ENCODE data around the gene SCFD2. TPM values are rescaled to one million over a fixed set of nuclear protein-coding genes. Genes with fewer than 3 reads are reported as not detected.
"Not testable (repeated sequence)": the region's sequence is repeated elsewhere in the genome, so short reads cannot be mapped to it uniquely, and the experiment has no call there.

SCFD2 gene
- total and polyA plus RNA-seq, 10 of the 15 experiments (the other 5 are each of a cell fraction or from before 2014, with no cell fraction given): 4.8 to 37.6 (median 24.9) TPM

DNA sequence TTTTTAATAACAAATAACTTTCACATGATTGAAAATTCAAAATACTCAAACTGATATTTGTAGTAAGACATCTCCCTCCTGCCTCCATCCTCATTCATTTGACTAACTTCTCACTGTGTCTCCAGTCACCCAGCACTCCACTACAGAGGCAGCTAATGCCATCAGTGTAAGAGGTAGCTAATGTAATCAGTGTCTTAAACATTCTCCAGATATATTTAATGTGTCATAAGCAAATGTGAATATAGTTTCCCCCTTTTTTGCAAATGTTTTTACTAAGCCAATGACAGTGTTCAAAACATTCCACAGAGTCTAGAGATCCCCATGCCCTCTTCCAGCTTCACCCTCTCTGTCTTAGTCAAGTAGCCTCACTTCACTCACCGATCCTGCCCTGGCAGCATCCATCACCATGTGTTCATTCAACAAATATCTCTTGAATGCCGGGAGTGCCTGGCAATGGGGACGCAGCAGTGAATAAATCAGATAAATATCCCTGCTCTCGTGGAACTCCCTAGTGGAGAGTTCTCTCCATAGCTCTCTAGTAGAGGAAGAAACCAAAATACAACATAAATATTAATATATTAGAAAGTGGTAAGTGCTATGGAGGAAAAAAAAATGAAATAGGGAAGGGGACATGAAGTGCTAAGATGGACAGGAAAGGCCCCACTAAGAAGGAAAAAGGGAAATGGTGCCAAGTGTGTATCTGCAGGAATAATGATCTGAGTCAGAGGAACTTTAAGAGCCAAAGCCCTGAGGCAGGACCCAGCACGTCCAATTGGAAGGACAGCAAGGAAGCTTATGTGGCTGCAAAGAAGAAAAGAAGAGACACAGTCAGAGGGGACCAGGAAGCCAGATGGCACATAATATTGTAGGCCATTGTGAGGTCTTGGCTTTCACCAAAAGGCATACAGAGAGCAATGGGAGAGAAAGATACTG is 18.7 kb downstream of the SCFD2 start:
- ChIA-PET POLR2A (interaction anchor here (0.6 kb wide), 1 partner anchor 32 kb away, joined by 3 read pairs; no protein-coding TSS in a partner anchor), CTCF (interaction anchor here (0.6 kb wide), 1 partner anchor 170 kb away, joined by 4 read pairs; no protein-coding TSS in a partner anchor), SMC1A (ENCODE audit: uncharacterized antibody, unreplicated experiment) (no interaction called here), RAD21 (ENCODE audit: unreplicated experiment) (no interaction called here)
- no peak overlapping the region for H3K4me2 ChIP-seq (ENCODE audit: control insufficient read depth, insufficient read depth)
- H3K27ac ChIP-seq (ENCODE audit: control insufficient read depth, insufficient read depth): no peak overlapping the region
- no peaks in the 10 kb centered on the region for H3K79me2 ChIP-seq (ENCODE audit: control insufficient read depth, insufficient read depth, low read length)
- no peaks in the 10 kb centered on the region for H3K9me3 ChIP-seq (replicated peaks; ENCODE audit: control insufficient read depth, insufficient read depth, low read length)
- in situ Hi-C loops (cut with MboI): no loop called here
- H2AFZ ChIP-seq (ENCODE audit: control insufficient read depth, low read depth, low read length): no peak overlapping the region
- no peaks in the 10 kb centered on the region for H4K20me1 ChIP-seq (ENCODE audit: control insufficient read depth, insufficient read depth)
- no peaks in the 10 kb centered on the region for H3K27me3 ChIP-seq (replicated peaks in 1 of 2; ENCODE audit: control insufficient read depth in 2 of 2, insufficient read depth in 2 of 2, low read length in 1 of 2)
- 98% methylated on average over 5 of the region's 5 CpGs for WGBS (ENCODE audit: insufficient coverage, insufficient replicate concordance, low lambda C conversion rate, missing lambda C conversion rate)
- no peak overlapping the region for H3K9ac ChIP-seq (ENCODE audit: control insufficient read depth, insufficient read depth, low read length)
- TF ChIP-seq NFXL1 (IDR thresholded peaks at IDR 0.05; ENCODE audit: borderline replicate concordance) (no peak), SMARCA5 (IDR thresholded peaks at IDR 0.05) (no peak), ATF7 (IDR thresholded peaks at IDR 0.05; ENCODE audit: low read depth) (no peak), PAX8 (IDR thresholded peaks at IDR 0.05) (no peak), NBN (IDR thresholded peaks at IDR 0.05) (no peak), NR2C1 (IDR thresholded peaks at IDR 0.05) (no peak)
- peaks cover 0 to 3% of the 10 kb centered on the region in 2 experiments; a peak in 2 of 4 replicates for H3K36me3 ChIP-seq (ENCODE audit: control insufficient read depth in 2 of 2, insufficient read depth in 2 of 2, low read length in 1 of 2)
- intact Hi-C loops (cut with micrococcal nuclease; ENCODE audit: unreplicated experiment): no loop called here
- ATAC-seq (no peak), DNase-seq (ENCODE audit: low read depth, low spot score) (no peak), FAIRE-seq (no peak)
- no peaks in the 10 kb centered on the region for H3K4me1 ChIP-seq (ENCODE audit: control insufficient read depth, insufficient read depth, low read length)
- no TSS peak for BruUV-seq (replicated peaks)
- H3K4me3 ChIP-seq: no peak overlapping the region

DNA sequence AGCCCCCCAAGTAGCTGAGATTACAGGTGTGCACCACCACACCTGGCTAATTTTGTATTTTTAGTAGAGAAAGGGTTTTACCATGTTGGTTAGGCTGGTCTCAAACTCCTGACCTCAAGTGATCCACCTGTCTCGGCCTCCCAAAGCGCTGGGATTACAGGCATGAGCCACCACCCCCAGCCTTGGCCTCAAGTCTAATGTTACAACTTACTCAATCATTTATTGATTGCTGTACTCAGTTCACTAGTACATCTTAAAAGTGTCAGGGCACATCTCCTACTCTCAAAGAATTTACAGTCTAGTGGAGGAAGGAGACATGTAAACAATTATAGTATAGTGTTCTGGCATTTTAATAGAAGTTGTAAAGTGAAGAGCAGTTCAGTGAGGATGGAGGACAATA is 19.5 kb downstream of the SCFD2 start:
- 100% methylated on average over 2 of the region's 2 CpGs for WGBS (ENCODE audit: insufficient coverage, insufficient replicate concordance, low lambda C conversion rate, missing lambda C conversion rate)
- H3K4me3 ChIP-seq; CTCF ChIA-PET; H3K79me2 ChIP-seq (ENCODE audit: control insufficient read depth, insufficient read depth, low read length); H3K27ac ChIP-seq (ENCODE audit: control insufficient read depth, insufficient read depth); H3K9me3 ChIP-seq (replicated peaks; ENCODE audit: control insufficient read depth, insufficient read depth, low read length); H3K4me1 ChIP-seq (ENCODE audit: control insufficient read depth, insufficient read depth, low read length); BruUV-seq (replicated peaks); H4K20me1 ChIP-seq (ENCODE audit: control insufficient read depth, insufficient read depth); H2AFZ ChIP-seq (ENCODE audit: control insufficient read depth, low read depth, low read length); FAIRE-seq; H3K9ac ChIP-seq (ENCODE audit: control insufficient read depth, insufficient read depth, low read length); H3K36me3 ChIP-seq (ENCODE audit: control insufficient read depth in 2 of 2, insufficient read depth in 2 of 2, low read length in 1 of 2); DNase-seq (ENCODE audit: low read depth, low spot score); SMC1A ChIA-PET (ENCODE audit: uncharacterized antibody, unreplicated experiment); H3K4me2 ChIP-seq (ENCODE audit: control insufficient read depth, insufficient read depth); ATAC-seq; in situ Hi-C loops (cut with MboI); RAD21 ChIA-PET (ENCODE audit: unreplicated experiment); H3K27me3 ChIP-seq (replicated peaks in 1 of 2; ENCODE audit: control insufficient read depth in 2 of 2, insufficient read depth in 2 of 2, low read length in 1 of 2); intact Hi-C loops (cut with micrococcal nuclease; ENCODE audit: unreplicated experiment): not testable (repeated sequence)
- POLR2A ChIA-PET: interaction anchor here (0.6 kb wide), 1 partner anchor 32 kb away, joined by 3 read pairs; no protein-coding TSS in a partner anchor

- FAIRE-seq; POLR2A ChIA-PET; RAD21 ChIA-PET (ENCODE audit: unreplicated experiment); H3K79me2 ChIP-seq (ENCODE audit: control insufficient read depth, insufficient read depth, low read length); H3K4me1 ChIP-seq (ENCODE audit: control insufficient read depth, insufficient read depth, low read length); H3K9ac ChIP-seq (ENCODE audit: control insufficient read depth, insufficient read depth, low read length); BruUV-seq (replicated peaks); SMC1A ChIA-PET (ENCODE audit: uncharacterized antibody, unreplicated experiment); H3K36me3 ChIP-seq (ENCODE audit: control insufficient read depth in 2 of 2, insufficient read depth in 2 of 2, low read length in 1 of 2); H3K4me3 ChIP-seq; H3K9me3 ChIP-seq (replicated peaks; ENCODE audit: control insufficient read depth, insufficient read depth, low read length); H2AFZ ChIP-seq (ENCODE audit: control insufficient read depth, low read depth, low read length); H4K20me1 ChIP-seq (ENCODE audit: control insufficient read depth, insufficient read depth); ATAC-seq; intact Hi-C loops (cut with micrococcal nuclease; ENCODE audit: unreplicated experiment); H3K27ac ChIP-seq (ENCODE audit: control insufficient read depth, insufficient read depth); H3K4me2 ChIP-seq (ENCODE audit: control insufficient read depth, insufficient read depth); DNase-seq (ENCODE audit: low read depth, low spot score); H3K27me3 ChIP-seq (replicated peaks in 1 of 2; ENCODE audit: control insufficient read depth in 2 of 2, insufficient read depth in 2 of 2, low read length in 1 of 2); in situ Hi-C loops (cut with MboI); CTCF ChIA-PET: not testable (repeated sequence)
- 94% methylated on average over 12 of the region's 12 CpGs for WGBS (ENCODE audit: insufficient coverage, insufficient replicate concordance, low lambda C conversion rate, missing lambda C conversion rate)
These were observed 25.7 kb downstream of the SCFD2 start for GRCh38 chr4:53340145-53340544.
